Measurements from ENCODE around the gene GPR152.

Gene GPR152

GRCh38 chr11:67439321-67440228 lies 13.0 kb downstream of the GPR152 start:
- no peak for DNase-seq

GRCh38 chr11:67438158-67438902 lies 14.2 kb downstream of the GPR152 start:
- no peak for DNase-seq

GRCh38 chr11:67437809-67438157 lies 14.7 kb downstream of the GPR152 start:
- DNase-seq = no peak

- DNase-seq = no peak
Observed at GRCh38 chr11:67437082-67437808, 15.3 kb downstream of the GPR152 start, which contains the start of gene PTPRCAP. TSS of gene PTPRCAP (minus strand) at chr11:67437682. CDS start at chr11:67437619, 63 bp downstream.

- no peak for DNase-seq
Observed at GRCh38 chr11:67436459-67437081, 16.0 kb downstream of the GPR152 start.

- DNase-seq = no peak
Observed at GRCh38 chr11:67435727-67436458, 16.6 kb downstream of the GPR152 start.

- DNase-seq = no peak
Observed at GRCh38 chr11:67435031-67435726, 17.4 kb downstream of the GPR152 start.

GRCh38 chr11:67434395-67434881 lies 18.1 kb downstream of the GPR152 start:
- no peak for DNase-seq

GRCh38 chr11:67433536-67434394 lies 18.8 kb downstream of the GPR152 start:
- DNase-seq = no peak

- no peak for DNase-seq
Observed at GRCh38 chr11:67432655-67433349, 19.7 kb downstream of the GPR152 start.

GRCh38 chr11:67431346-67432249 lies 20.9 kb downstream of the GPR152 start:
- no peak for DNase-seq

GRCh38 chr11:67429722-67430121 lies 22.8 kb downstream of the GPR152 start:
- no peak for DNase-seq

- no peak for DNase-seq
Observed at GRCh38 chr11:67429038-67429668, 23.4 kb downstream of the GPR152 start.

- peak; percentile 99 for DNase-seq
Observed at GRCh38 chr11:67428052-67429001, 24.2 kb downstream of the GPR152 start, which contains the start of gene RPS6KB2. TSS of gene RPS6KB2 (plus strand) at chr11:67428494. CDS start at chr11:67428546, 52 bp downstream.

- peak; percentile 37 for DNase-seq
Observed at GRCh38 chr11:67427364-67427859, 25.1 kb downstream of the GPR152 start.

GRCh38 chr11:67423891-67424613 lies 28.5 kb downstream of the GPR152 start:
- DNase-seq = no peak
